GM06990 (cell line): ENCODE measurements around the gene IFNL2.
"Not testable (repeated sequence)": the region's sequence is repeated elsewhere in the genome, so short reads cannot be mapped to it uniquely, and the experiment has no call there.

Experiments
- DNase-seq: peaks from one replicate; pipeline ENCODE4 v3.0.0-alpha.2; 2011; ENCODE audit not compliant: insufficient read length; ENCODE audit errors: extremely low read depth
- H3K27me3 ChIP-seq: replicated peaks from 2 replicates; pipeline ENCODE4 v1.6.0; 2011; ENCODE audit warnings: low read length; ENCODE audit not compliant: control insufficient read depth, insufficient read depth
- H3K36me3 ChIP-seq: 2 replicates; pipeline ENCODE4 v1.5.1; 2011; ENCODE audit warnings: low read length; ENCODE audit not compliant: control insufficient read depth, insufficient read depth
- H3K4me3 ChIP-seq: replicated peaks from 2 replicates; pipeline ENCODE4 v1.5.1; 2011; ENCODE audit warnings: low read depth, mild to moderate bottlenecking, control low read depth, low read length
- CTCF ChIP-seq: IDR thresholded peaks from 2 replicates; pipeline ENCODE4 v1.5.1; 2011; ENCODE audit warnings: low read length, control low read depth, mild to moderate bottlenecking, inconsistent platforms; ENCODE audit not compliant: insufficient read depth, poor library complexity, severe bottlenecking

Gene IFNL2

DNA sequence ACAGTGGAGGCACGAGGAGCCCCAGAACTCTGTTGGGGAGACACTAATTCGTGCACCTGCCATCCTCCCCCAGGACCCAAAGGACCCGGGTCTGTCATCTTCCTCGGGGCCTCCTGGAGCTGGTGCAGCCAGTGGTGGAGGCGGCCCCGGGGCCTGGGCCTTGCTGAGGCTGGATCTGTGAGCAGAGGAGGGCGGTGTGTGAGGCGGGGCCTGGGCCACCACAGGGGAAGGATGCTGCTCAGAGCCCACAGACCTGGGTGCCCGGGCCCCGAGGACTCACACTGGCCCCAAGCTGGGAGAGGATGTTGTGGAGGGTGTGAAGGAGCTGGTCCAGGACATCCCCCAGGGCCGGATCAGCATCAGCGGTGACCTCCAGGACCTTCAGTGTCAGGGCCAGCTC, 31.7 kb upstream of the IFNL2 start:
- no peak for TF ChIP-seq CTCF
- Histone ChIP-seq H3K27me3 (no peaks in the 10 kb centered on the region), H3K4me3 (no peak overlapping the region)

DNA sequence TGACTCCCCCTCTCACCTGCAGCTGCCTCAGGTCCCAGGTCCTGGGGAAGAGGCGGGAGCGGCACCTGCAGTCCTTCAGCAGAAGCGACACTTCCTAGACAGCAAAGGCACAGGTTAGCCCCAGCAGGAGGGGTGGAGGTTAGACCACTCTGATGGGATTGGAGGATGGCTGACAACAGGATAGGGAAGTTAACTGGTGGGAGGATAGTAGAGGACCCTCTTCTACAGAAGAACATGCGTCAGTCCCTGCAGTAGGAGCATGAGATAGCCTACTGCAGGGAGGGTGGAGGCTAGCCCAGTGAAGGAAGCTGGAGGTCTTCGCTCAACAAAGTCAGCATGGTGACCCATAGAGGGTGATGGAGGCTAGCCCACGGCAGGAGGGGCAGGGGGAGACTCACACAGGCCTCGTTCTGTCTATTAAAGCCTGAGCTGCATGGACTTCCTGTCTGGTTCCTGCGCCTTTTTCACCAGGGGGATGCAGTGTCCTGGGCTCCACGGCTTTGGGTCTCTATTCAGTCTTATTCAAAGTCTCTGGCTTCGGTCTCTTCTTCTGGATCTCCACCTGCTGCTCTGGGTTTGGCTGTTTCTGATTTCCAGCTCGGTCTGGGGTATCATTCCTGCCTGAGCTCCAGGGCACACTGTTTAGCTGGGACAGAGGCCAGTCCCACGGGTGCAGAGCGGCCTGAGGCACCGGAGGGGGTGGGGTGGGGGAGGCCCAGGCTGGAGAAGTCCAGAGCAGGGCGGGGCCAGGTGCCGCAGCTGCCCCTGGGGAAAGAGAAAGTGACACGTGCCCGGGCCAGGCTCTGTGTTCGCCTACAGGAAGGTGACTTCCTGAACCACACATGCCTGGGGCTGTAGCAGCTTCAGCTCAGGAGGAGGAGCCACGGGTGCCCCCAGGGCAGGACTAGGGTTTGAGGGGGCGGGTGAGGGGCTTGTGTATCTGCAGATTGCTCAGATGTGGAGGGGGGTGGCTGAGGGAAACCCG, 30.7 kb upstream of the IFNL2 start:
- DNase-seq, result peak; percentile 74
- no peaks in the 10 kb centered on the region for H3K27me3 ChIP-seq
- TF ChIP-seq CTCF, result no peak
- no peaks in the 10 kb centered on the region for H3K36me3 ChIP-seq
- no peak overlapping the region for H3K4me3 ChIP-seq

More for the DNA sequence above, 31.7 kb upstream of the IFNL2 start:
- no peaks in the 10 kb centered on the region for H3K36me3 ChIP-seq
- no peak for DNase-seq

GRCh38 chr19:39238209-39238608, 30.0 kb upstream of the IFNL2 start:
- Histone ChIP-seq H3K27me3 (no peaks in the 10 kb centered on the region), H3K36me3 (no peaks in the 10 kb centered on the region), H3K4me3 (no peak overlapping the region)
- no peak for DNase-seq
- TF ChIP-seq CTCF, result no peak

DNA sequence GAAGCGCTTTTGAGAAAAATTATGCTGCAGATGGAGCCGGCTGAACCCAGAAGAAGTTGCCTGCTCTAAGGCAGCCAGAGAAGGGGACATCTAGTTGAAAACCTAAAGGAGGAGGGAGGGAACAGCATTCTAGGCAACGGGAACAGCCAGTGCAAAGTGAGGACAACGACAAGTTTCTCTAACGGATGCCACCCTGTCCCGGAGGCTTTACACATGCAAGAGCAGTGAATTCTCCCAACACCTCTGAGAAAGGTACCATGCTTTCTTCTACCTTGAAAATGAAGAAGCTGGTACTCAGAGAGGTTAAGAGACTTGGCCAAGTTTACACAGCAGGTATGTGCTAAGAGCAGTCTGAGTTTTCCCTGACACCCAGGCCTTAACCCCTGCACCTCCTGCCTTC, 29.3 kb upstream of the IFNL2 start:
- H3K4me3 ChIP-seq, result no peak overlapping the region
- TF ChIP-seq CTCF, result no peak
- no peaks in the 10 kb centered on the region for H3K27me3 ChIP-seq
- no peak for DNase-seq
- no peaks in the 10 kb centered on the region for H3K36me3 ChIP-seq

DNA sequence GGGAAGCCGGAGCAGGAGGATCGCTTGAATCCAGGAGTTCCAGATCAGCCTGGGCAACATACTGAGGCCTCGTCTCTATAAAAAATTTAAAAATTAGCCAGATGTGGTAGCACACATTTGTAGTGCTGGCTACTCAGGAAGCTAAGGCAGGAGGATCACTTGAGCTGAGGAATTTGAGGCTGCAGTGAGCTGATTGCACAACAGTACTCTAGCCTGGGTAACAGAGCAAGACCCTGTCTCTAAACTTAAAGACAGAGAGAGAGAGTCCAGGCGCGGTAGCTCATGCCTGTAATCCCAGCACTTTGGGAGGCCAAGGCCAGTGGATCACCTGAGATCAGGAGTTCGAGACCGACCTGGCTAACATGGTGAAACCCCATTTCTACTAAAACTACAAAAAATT, 27.8 kb upstream of the IFNL2 start:
- Histone ChIP-seq H3K4me3 (no peak overlapping the region), H3K27me3 (no peaks in the 10 kb centered on the region), H3K36me3 (no peaks in the 10 kb centered on the region)
- TF ChIP-seq CTCF, result no peak
- no peak for DNase-seq

- DNase-seq, H3K4me3 ChIP-seq, H3K36me3 ChIP-seq, H3K27me3 ChIP-seq: not testable (repeated sequence)
These were observed 24.5 kb upstream of the IFNL2 start for GRCh38 chr19:39243741-39244140.

DNA sequence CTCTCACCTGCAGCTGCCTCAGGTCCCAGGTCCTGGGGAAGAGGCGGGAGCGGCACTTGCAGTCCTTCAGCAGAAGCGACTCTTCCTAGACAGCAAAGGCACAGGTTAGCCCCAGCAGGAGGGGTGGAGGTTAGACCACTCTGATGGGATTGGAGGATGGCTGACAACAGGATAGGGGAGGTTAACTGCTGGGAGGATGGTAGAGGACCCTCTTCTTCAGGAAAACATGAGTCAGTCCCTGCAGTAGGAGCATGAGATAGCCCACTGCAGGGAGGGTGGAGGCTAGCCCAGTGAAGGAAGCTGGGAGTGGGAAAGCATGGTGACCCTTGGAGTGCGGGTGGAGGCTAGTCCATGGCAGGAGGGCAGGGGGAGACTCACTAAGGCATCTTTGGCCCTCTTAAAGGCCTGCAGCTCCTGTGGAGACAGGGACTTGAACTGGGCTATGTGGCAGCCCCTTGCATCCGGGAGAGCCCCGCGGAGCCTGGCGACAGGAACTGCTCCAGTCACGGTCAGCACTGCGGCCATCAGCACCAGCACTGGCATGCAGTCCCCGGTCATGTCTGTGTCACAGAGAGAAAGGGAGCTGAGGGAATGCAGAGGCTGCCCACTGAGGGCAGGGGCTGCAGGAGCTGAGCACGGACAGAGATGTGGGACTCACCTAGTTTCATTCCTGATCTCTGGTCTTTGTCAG, 23.6 kb upstream of the IFNL2 start, which contains the start of gene IFNL3:
Gene IFNL3, minus strand, starts transcription at position 597 of the 691 bp plus-strand sequence. Its CDS starts 39 bp downstream, at position 558.
- H3K4me3 ChIP-seq, H3K27me3 ChIP-seq, DNase-seq, H3K36me3 ChIP-seq: not testable (repeated sequence)

DNA sequence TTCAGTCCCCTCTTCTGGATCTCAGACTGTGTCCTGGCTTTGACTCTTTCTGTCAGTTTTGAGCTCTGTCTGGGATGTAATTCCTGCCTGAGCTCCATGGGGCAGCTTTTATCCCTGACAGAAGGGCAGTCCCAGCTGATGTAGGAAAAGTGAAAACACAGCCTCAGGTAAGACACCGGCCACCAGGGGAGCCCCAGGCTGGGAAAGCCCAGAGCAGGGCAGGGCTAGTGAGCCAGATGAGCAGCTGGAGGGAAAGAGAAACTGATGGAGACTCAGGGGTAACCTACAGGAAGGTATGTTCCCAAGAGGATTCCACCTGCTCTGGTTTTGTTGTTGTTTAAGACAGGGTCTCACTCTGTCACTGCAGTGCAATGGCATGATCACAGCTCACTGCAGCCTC, 23.0 kb upstream of the IFNL2 start:
- H3K36me3 ChIP-seq, H3K4me3 ChIP-seq, DNase-seq, H3K27me3 ChIP-seq: not testable (repeated sequence)
